ENCODE results near the gene ARHGAP15. TPM values are rescaled to one million over a fixed set of nuclear protein-coding genes. Genes with fewer than 3 reads are reported as not detected.

ARHGAP15 gene
- polyA plus RNA-seq, 1 experiment: not detected

GRCh38 chr2:143572421-143572820, 443.2 kb downstream of the ARHGAP15 start:
- ChIA-PET CTCF (no interaction called here), POLR2A (no interaction called here)
- H3K36me3 ChIP-seq (ENCODE audit: control insufficient read depth, insufficient read depth, low read length): no peaks in the 10 kb centered on the region
- TF ChIP-seq CTCF (IDR thresholded peaks at IDR 0.05; ENCODE audit: insufficient read depth, low read depth, low read length): no peak
- no peak for DNase-seq (ENCODE audit: low read depth)
- H3K27me3 ChIP-seq (ENCODE audit: control insufficient read depth, insufficient read depth, low read length): no peaks in the 10 kb centered on the region
- no peak overlapping the region for H3K4me3 ChIP-seq (ENCODE audit: low read depth, low read length)

GRCh38 chr2:143574069-143574468, 444.9 kb downstream of the ARHGAP15 start:
- no peak for TF ChIP-seq CTCF (IDR thresholded peaks at IDR 0.05; ENCODE audit: insufficient read depth, low read depth, low read length)
- no peak for DNase-seq (ENCODE audit: low read depth)
- Histone ChIP-seq H3K4me3 (ENCODE audit: low read depth, low read length) (no peak overlapping the region), H3K27me3 (ENCODE audit: control insufficient read depth, insufficient read depth, low read length) (no peaks in the 10 kb centered on the region), H3K36me3 (ENCODE audit: control insufficient read depth, insufficient read depth, low read length) (no peaks in the 10 kb centered on the region)
- CTCF ChIA-PET: interaction anchor here (1.8 kb wide), 1 partner anchor 9 kb away, joined by 6 read pairs; no protein-coding TSS in a partner anchor
- POLR2A ChIA-PET: interaction anchor here (0.6 kb wide), 1 partner anchor 16 kb away, joined by 3 read pairs; no protein-coding TSS in a partner anchor

- Histone ChIP-seq H3K4me3 (ENCODE audit: low read depth, low read length) (no peak overlapping the region), H3K36me3 (ENCODE audit: control insufficient read depth, insufficient read depth, low read length) (no peaks in the 10 kb centered on the region), H3K27me3 (ENCODE audit: control insufficient read depth, insufficient read depth, low read length) (no peaks in the 10 kb centered on the region)
- TF ChIP-seq CTCF (IDR thresholded peaks at IDR 0.05; ENCODE audit: insufficient read depth, low read depth, low read length): peak; percentile 50
- ChIA-PET CTCF (interaction anchor here (1.8 kb wide), 1 partner anchor 10 kb away, joined by 6 read pairs; no protein-coding TSS in a partner anchor), POLR2A (no interaction called here)
- no peak for DNase-seq (ENCODE audit: low read depth)
These were observed 446.1 kb downstream of the ARHGAP15 start for GRCh38 chr2:143575340-143575739.

GRCh38 chr2:143577489-143577888, 448.3 kb downstream of the ARHGAP15 start:
- POLR2A ChIA-PET: no interaction called here
- no peak for TF ChIP-seq CTCF (IDR thresholded peaks at IDR 0.05; ENCODE audit: insufficient read depth, low read depth, low read length)
- CTCF ChIA-PET: no interaction called here
- Histone ChIP-seq H3K36me3 (ENCODE audit: control insufficient read depth, insufficient read depth, low read length) (no peaks in the 10 kb centered on the region), H3K4me3 (ENCODE audit: low read depth, low read length) (no peak overlapping the region), H3K27me3 (ENCODE audit: control insufficient read depth, insufficient read depth, low read length) (no peaks in the 10 kb centered on the region)
- no peak for DNase-seq (ENCODE audit: low read depth)

GRCh38 chr2:143579456-143579855, 450.2 kb downstream of the ARHGAP15 start:
- no peaks in the 10 kb centered on the region for H3K36me3 ChIP-seq (ENCODE audit: control insufficient read depth, insufficient read depth, low read length)
- POLR2A ChIA-PET: no interaction called here
- no peak for TF ChIP-seq CTCF (IDR thresholded peaks at IDR 0.05; ENCODE audit: insufficient read depth, low read depth, low read length)
- no peaks in the 10 kb centered on the region for H3K27me3 ChIP-seq (ENCODE audit: control insufficient read depth, insufficient read depth, low read length)
- CTCF ChIA-PET: interaction anchor here (1.5 kb wide), 1 partner anchor 14 kb away, joined by 3 read pairs; no protein-coding TSS in a partner anchor
- H3K4me3 ChIP-seq (ENCODE audit: low read depth, low read length): no peak overlapping the region
- no peak for DNase-seq (ENCODE audit: low read depth)
